GF-D8 (cell line): Measurements from ENCODE around the gene CBS.
"Not testable (repeated sequence)": the region's sequence is repeated elsewhere in the genome, so short reads cannot be mapped to it uniquely, and the experiment has no call there.

Experiments used
- DNase-seq: peaks from one replicate; lab custom pipeline; 2025; lab: John Stamatoyannopoulos, UW

Gene CBS

GRCh38 chr21:43024439-43025136 lies 51.0 kb downstream of the CBS start:
- no peak for DNase-seq

- no peak for DNase-seq
Observed at GRCh38 chr21:43023175-43023574, 52.5 kb downstream of the CBS start.

GRCh38 chr21:43021756-43022600 lies 53.7 kb downstream of the CBS start:
- DNase-seq = no peak

- no peak for DNase-seq
Observed at GRCh38 chr21:43021191-43021590, 54.4 kb downstream of the CBS start.

GRCh38 chr21:43020771-43021170 lies 54.9 kb downstream of the CBS start:
- no peak for DNase-seq

GRCh38 chr21:43020177-43020576 lies 55.5 kb downstream of the CBS start:
- DNase-seq = no peak

GRCh38 chr21:43018519-43018918 lies 57.1 kb downstream of the CBS start:
- no peak for DNase-seq

- DNase-seq = no peak
Observed at GRCh38 chr21:43016728-43017127, 58.9 kb downstream of the CBS start.

- DNase-seq = no peak
Observed at GRCh38 chr21:43015906-43016540, 59.6 kb downstream of the CBS start.

GRCh38 chr21:43012596-43012995 lies 63.0 kb downstream of the CBS start:
- no peak for DNase-seq

- DNase-seq = no peak
Observed at GRCh38 chr21:43006874-43007208, 68.8 kb downstream of the CBS start.

GRCh38 chr21:43006051-43006873 lies 69.4 kb downstream of the CBS start:
- not testable (repeated sequence) for DNase-seq

GRCh38 chr21:43005635-43006034 lies 70.0 kb downstream of the CBS start:
- DNase-seq = no peak

GRCh38 chr21:43004926-43005325 lies 70.7 kb downstream of the CBS start:
- no peak for DNase-seq
